Keratinocyte (primary cell): ENCODE data around the gene DMD. TPM values are rescaled to one million over a fixed set of nuclear protein-coding genes. Genes with fewer than 3 reads are reported as not detected.

Source experiments
- DNase-seq: peaks from one replicate; pipeline ENCODE4 v3.0.0-alpha.2; 2011; ENCODE audit warnings: low read depth, missing footprints, low spot score
- FAIRE-seq: peaks from 2 replicates; lab custom pipeline; 2011; peaks lifted over from hg19 to GRCh38; lab: Jason Lieb, UNC
- H2AFZ ChIP-seq: 2 replicates; pipeline ENCODE4 v1.6.0; 2012; ENCODE audit warnings: low read length, control low read depth, inconsistent platforms; ENCODE audit not compliant: control insufficient read depth
- H3K27ac ChIP-seq: 2 replicates; pipeline ENCODE4 v1.5.1; 2011; ENCODE audit warnings: low read length; ENCODE audit not compliant: control insufficient read depth, insufficient read depth
- H3K27me3 ChIP-seq: 3 replicates; pipeline ENCODE4 v1.6.0; 2011; ENCODE audit warnings: low read length; ENCODE audit not compliant: control insufficient read depth, insufficient read depth; ENCODE audit errors: extremely low read depth
- H3K36me3 ChIP-seq, 2 experiments: 2 replicates in 1 of 2; 3 replicates in 1 of 2; pipeline ENCODE4 v1.5.1; 2011; ENCODE audit warnings: low read length in 2 of 2, mild to moderate bottlenecking in 1 of 2; ENCODE audit not compliant: control insufficient read depth in 2 of 2, insufficient read depth in 2 of 2; ENCODE audit errors: extremely low read depth in 1 of 2
- H3K4me1 ChIP-seq: 3 replicates; pipeline ENCODE4 v1.5.1; 2011; ENCODE audit warnings: low read length; ENCODE audit not compliant: control insufficient read depth, insufficient read depth; ENCODE audit errors: extremely low read depth
- H3K4me2 ChIP-seq: 3 replicates; pipeline ENCODE4 v1.6.0; 2011; ENCODE audit warnings: low read depth, low read length; ENCODE audit not compliant: control insufficient read depth, insufficient read depth; ENCODE audit errors: extremely low read depth
- H3K4me3 ChIP-seq, 3 experiments: fragments of 200-600 bp in 1 of 3; sonication (generic) in 1 of 3; 2 replicates in 2 of 3; 3 replicates in 1 of 3; pipeline ENCODE4 v1.5.1; 2011 to 2016; ENCODE audit warnings: low read length in 3 of 3, mild to moderate bottlenecking in 3 of 3, control low read depth in 2 of 3, inconsistent platforms in 1 of 3, low read depth in 1 of 3, mixed read lengths in 1 of 3, mixed run types in 1 of 3, moderate library complexity in 1 of 3; ENCODE audit not compliant: control insufficient read depth in 2 of 3, insufficient read depth in 2 of 3; ENCODE audit errors: extremely low read depth in 1 of 3
- H3K79me2 ChIP-seq: 2 replicates; pipeline ENCODE4 v1.6.0; 2012; ENCODE audit warnings: low read length; ENCODE audit not compliant: control insufficient read depth, insufficient read depth
- H3K9ac ChIP-seq: 3 replicates; pipeline ENCODE4 v1.6.0; 2011; ENCODE audit warnings: low read length; ENCODE audit not compliant: control insufficient read depth, insufficient read depth; ENCODE audit errors: extremely low read depth
- H3K9me1 ChIP-seq: 3 replicates; pipeline ENCODE4 v1.6.0; 2011; ENCODE audit warnings: low read length; ENCODE audit not compliant: control insufficient read depth, insufficient read depth; ENCODE audit errors: extremely low read depth
- H3K9me3 ChIP-seq: 2 replicates; pipeline ENCODE4 v1.5.1; 2012; ENCODE audit warnings: low read depth, low read length; ENCODE audit not compliant: control insufficient read depth
- H4K20me1 ChIP-seq: 3 replicates; pipeline ENCODE4 v1.6.0; 2011; ENCODE audit warnings: low read length; ENCODE audit not compliant: control insufficient read depth, insufficient read depth; ENCODE audit errors: extremely low read depth
- EZH2 ChIP-seq: IDR thresholded peaks from one replicate; pipeline ENCODE4 v1.6.1; 2012; ENCODE audit warnings: inconsistent platforms, mild to moderate bottlenecking, low read length, moderate library complexity
- dilution Hi-C: fragments of 300-500 bp; cut with MboI; formaldehyde crosslinking; loops from one replicate; pipeline ENCODE4 v1.7.0; 2020; ENCODE audit warnings: low sequenced_read_pairs; ENCODE audit not compliant: extremely low pct_ligation_motif_present
- polyA plus RNA-seq, 5 experiments: library from polyadenylated mRNA; depleted of rRNA in 3 of 5; stranded (reverse) in 3 of 5; stranded (forward) in 1 of 5; unstranded in 1 of 5; fragments of >200 nt; gene quantifications; 1 replicate in 1 of 5; 2 replicates in 3 of 5; 3 replicates in 1 of 5; pipeline versions ENCODE4 v1.2.1 to v1.2.3, GENCODE V29; 2011 to 2012; ENCODE audit warnings: missing spikeins in 2 of 5, low read depth in 1 of 5, low replicate concordance in 1 of 5
- TF ChIP-seq, protein P1 (sequence below), 3 experiments: IDR thresholded peaks in 1 of 3; conservative IDR thresholded peaks in 1 of 3; optimal IDR thresholded peaks in 1 of 3; 2 replicates in 2 of 3; 3 replicates in 1 of 3; pipeline versions ENCODE3 to v1.5.1; 2011; ENCODE audit warnings: low read length in 3 of 3, mild to moderate bottlenecking in 3 of 3, moderate library complexity in 2 of 3, control low read depth in 1 of 3, inconsistent platforms in 1 of 3; ENCODE audit not compliant: insufficient read depth in 2 of 3; ENCODE audit errors: extremely low read depth in 1 of 3

DMD gene
- polyA plus RNA-seq, 1 donor (not counting 4 experiments of a cell fraction or from before 2014, with no cell fraction given), result 8.9 TPM

DNA sequence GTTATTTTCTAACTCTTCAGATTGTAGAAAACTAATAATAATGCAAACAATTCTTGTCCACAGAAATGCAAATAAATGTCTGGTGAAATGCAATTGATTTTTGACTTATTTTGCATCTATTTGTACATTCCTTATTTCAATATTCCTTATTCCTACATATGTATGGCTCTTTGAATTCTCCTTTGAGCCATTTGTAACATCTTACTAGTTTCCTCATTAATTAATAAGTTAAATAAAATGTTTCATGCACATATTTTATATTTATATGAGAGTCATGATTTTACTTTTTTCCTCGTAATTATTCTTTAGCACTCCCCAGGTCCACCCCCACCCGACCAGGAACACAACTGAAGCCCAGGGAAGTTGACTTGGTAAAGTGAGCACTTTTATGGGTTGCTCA lies 2136.8 kb downstream of the DMD start:
- H2AFZ ChIP-seq, result no peak overlapping the region
- DNase-seq, result no peak
- H3K27ac ChIP-seq, result no peak overlapping the region
- no peaks in the 10 kb centered on the region for H3K36me3 ChIP-seq
- H3K4me1 ChIP-seq, result no peaks in the 10 kb centered on the region
- no peak for FAIRE-seq
- no peak overlapping the region for H3K4me3 ChIP-seq
- H4K20me1 ChIP-seq, result no peaks in the 10 kb centered on the region
- no peak overlapping the region for H3K4me2 ChIP-seq
- H3K79me2 ChIP-seq, result no peaks in the 10 kb centered on the region
- H3K9me3 ChIP-seq, result no peaks in the 10 kb centered on the region
- dilution Hi-C loops, result no loop called here
- no peak for TF ChIP-seq EZH2
- TF ChIP-seq, protein P1, sequence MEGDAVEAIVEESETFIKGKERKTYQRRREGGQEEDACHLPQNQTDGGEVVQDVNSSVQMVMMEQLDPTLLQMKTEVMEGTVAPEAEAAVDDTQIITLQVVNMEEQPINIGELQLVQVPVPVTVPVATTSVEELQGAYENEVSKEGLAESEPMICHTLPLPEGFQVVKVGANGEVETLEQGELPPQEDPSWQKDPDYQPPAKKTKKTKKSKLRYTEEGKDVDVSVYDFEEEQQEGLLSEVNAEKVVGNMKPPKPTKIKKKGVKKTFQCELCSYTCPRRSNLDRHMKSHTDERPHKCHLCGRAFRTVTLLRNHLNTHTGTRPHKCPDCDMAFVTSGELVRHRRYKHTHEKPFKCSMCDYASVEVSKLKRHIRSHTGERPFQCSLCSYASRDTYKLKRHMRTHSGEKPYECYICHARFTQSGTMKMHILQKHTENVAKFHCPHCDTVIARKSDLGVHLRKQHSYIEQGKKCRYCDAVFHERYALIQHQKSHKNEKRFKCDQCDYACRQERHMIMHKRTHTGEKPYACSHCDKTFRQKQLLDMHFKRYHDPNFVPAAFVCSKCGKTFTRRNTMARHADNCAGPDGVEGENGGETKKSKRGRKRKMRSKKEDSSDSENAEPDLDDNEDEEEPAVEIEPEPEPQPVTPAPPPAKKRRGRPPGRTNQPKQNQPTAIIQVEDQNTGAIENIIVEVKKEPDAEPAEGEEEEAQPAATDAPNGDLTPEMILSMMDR (optimal IDR thresholded peaks at IDR 0.05 in 1 of 3, IDR thresholded peaks at IDR 0.05 in 1 of 3, conservative IDR thresholded peaks at IDR 0.05 in 1 of 3; ENCODE audit: extremely low read depth in 1 of 3, insufficient read depth in 2 of 3, low read length in 3 of 3), result no peak
- H3K9ac ChIP-seq, result no peak overlapping the region
- H3K9me1 ChIP-seq, result no peaks in the 10 kb centered on the region
- no peaks in the 10 kb centered on the region for H3K27me3 ChIP-seq

DNA sequence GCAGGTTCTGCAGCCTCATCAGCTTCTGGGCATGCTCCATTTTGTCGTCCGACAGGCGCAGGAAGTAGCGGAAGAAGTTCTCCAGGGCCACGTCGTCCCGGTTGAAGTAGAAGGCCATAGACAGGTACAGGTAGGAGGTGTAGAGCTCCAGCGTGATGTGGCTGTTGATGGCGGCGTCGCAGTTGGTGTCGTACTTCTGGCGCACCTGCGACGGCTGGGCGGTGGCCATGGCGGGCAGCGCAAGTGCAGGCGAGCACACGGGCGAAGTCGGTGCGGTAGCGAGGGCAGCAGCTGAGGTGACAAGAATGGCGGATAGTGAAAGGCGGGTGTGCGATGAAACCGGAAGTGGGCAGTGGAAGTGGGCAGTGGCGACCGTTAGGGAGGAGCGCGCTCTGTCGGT lies 2139.6 kb downstream of the DMD start, which contains the start of gene FTHL17:
Gene FTHL17, minus strand, starts transcription at position 317 of the 400 bp plus-strand sequence. Its CDS starts 88 bp downstream, at position 229.
- Histone ChIP-seq H3K4me3 (no peak within 1 kb of the TSS), H3K9me3 (no peaks in the 10 kb centered on the region), H3K4me1 (no peaks in the 10 kb centered on the region), H2AFZ (no peak within 1 kb of the TSS), H3K9ac (no peak within 1 kb of the TSS), H3K9me1 (no peaks in the 10 kb centered on the region), H4K20me1 (no peaks in the 10 kb centered on the region), H3K4me2 (no peak within 1 kb of the TSS), H3K27ac (no peak within 1 kb of the TSS), H3K27me3 (no peaks in the 10 kb centered on the region), H3K36me3 (no peaks in the 10 kb centered on the region), H3K79me2 (no peaks in the 10 kb centered on the region)
- TF ChIP-seq EZH2, result no peak
- TF ChIP-seq, protein P1 (optimal IDR thresholded peaks at IDR 0.05 in 1 of 3, IDR thresholded peaks at IDR 0.05 in 1 of 3, conservative IDR thresholded peaks at IDR 0.05 in 1 of 3; ENCODE audit: extremely low read depth in 1 of 3, insufficient read depth in 2 of 3, low read length in 3 of 3), result no peak
- DNase-seq (no peak), FAIRE-seq (no peak)
- dilution Hi-C loops, result no loop called here
